ENCODE measurements around the gene FCHSD2. TPM values are rescaled to one million over a fixed set of nuclear protein-coding genes. Genes with fewer than 3 reads are reported as not detected.

The FCHSD2 gene
- total and polyA plus RNA-seq, 2 donors (not counting 3 experiments of a cell fraction or from before 2014, with no cell fraction given), result 20.8 to 56.9 TPM

DNA sequence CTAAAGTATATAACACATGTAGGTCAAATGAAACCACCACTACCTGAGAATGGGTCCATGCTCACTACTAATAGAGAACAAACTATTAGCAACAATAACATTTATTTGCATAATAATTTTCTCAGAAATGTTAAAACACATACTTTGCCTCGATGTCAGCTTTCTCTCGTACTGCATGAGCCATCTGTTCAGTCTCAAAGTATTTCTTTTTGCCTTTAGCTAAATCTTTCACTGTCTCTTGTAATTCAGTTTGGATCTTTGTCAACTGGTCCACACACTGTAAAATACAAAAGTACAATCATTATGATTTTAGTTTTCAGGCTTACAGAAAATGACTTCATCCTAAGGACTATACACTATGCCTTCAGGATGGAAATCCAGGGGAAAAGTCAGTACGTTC is 153.3 kb downstream of the FCHSD2 start:
- CTCF ChIA-PET, result no interaction called here
- Histone ChIP-seq H3K9me1 (replicated peaks; ENCODE audit: control insufficient read depth, extremely low read depth, insufficient read depth, low read length) (no peaks in the 10 kb centered on the region), H3K4me3 (replicated peaks in 1 of 3; ENCODE audit: insufficient read depth in 1 of 3, low read depth in 1 of 3, low read length in 3 of 3) (no peak overlapping the region), H3K9ac (replicated peaks; ENCODE audit: extremely low read depth, insufficient read depth, low read length) (no peak overlapping the region), H3K9me3 (replicated peaks; ENCODE audit: control insufficient read depth, insufficient read depth, low read length) (no peaks in the 10 kb centered on the region), H3K27me3 (ENCODE audit: control insufficient read depth in 2 of 2, insufficient read depth in 2 of 2, low read length in 2 of 2) (no peaks in the 10 kb centered on the region), H4K20me1 (replicated peaks; ENCODE audit: control insufficient read depth, extremely low read depth, insufficient read depth, low read length) (no peaks in the 10 kb centered on the region), H3K79me2 (ENCODE audit: control insufficient read depth, insufficient read depth, low read length) (peaks cover 11% of the 10 kb centered on the region), H3K4me1 (ENCODE audit: control insufficient read depth, extremely low read depth, insufficient read depth, low read length) (no peaks in the 10 kb centered on the region), H3K27ac (ENCODE audit: insufficient read depth, low read depth, low read length) (no peak overlapping the region), H3K36me3 (ENCODE audit: control insufficient read depth in 2 of 2, extremely low read depth in 1 of 2, insufficient read depth in 2 of 2, low read length in 2 of 2) (peaks cover 0 to 15% of the 10 kb centered on the region in 2 experiments), H3K4me2 (ENCODE audit: insufficient read depth, low read length) (no peak overlapping the region), H2AFZ (ENCODE audit: low read depth, low read length) (no peak overlapping the region)
- intact Hi-C loops (cut with micrococcal nuclease) (no loop called here), dilution Hi-C loops (cut with MboI; ENCODE audit: extremely low pct_ligation_motif_present, low sequenced_read_pairs) (no loop called here)
- FAIRE-seq (peak; percentile 42), DNase-seq (ENCODE audit: low read depth, low spot score) (no peak)
- no TSS peak for BruUV-seq (replicated peaks)
- POLR2A ChIA-PET, result no interaction called here
- TF ChIP-seq POLR2A (IDR thresholded peaks at IDR 0.05; ENCODE audit: low read depth, low read length) (no peak), MYC (IDR thresholded peaks at IDR 0.05; ENCODE audit: low read depth, low read length) (no peak), FOS (IDR thresholded peaks at IDR 0.05; ENCODE audit: borderline replicate concordance, insufficient read depth, low read length) (no peak), GATA2 (IDR thresholded peaks at IDR 0.05; ENCODE audit: insufficient read depth, insufficient read length, low read depth, low read length) (no peak), EZH2 (IDR thresholded peaks at IDR 0.05; ENCODE audit: borderline replicate concordance, low read depth, low read length, severe bottlenecking) (no peak), JUN (IDR thresholded peaks at IDR 0.05; ENCODE audit: borderline replicate concordance, insufficient read depth, insufficient read length, low read depth) (no peak), POLR2AphosphoS5 (IDR thresholded peaks at IDR 0.05; ENCODE audit: insufficient read depth, low read depth, low read length) (no peak)
- TF ChIP-seq, protein P1, sequence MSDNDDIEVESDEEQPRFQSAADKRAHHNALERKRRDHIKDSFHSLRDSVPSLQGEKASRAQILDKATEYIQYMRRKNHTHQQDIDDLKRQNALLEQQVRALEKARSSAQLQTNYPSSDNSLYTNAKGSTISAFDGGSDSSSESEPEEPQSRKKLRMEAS (IDR thresholded peaks at IDR 0.05; ENCODE audit: insufficient read depth, insufficient read length), result no peak
- TF ChIP-seq, protein P2, sequence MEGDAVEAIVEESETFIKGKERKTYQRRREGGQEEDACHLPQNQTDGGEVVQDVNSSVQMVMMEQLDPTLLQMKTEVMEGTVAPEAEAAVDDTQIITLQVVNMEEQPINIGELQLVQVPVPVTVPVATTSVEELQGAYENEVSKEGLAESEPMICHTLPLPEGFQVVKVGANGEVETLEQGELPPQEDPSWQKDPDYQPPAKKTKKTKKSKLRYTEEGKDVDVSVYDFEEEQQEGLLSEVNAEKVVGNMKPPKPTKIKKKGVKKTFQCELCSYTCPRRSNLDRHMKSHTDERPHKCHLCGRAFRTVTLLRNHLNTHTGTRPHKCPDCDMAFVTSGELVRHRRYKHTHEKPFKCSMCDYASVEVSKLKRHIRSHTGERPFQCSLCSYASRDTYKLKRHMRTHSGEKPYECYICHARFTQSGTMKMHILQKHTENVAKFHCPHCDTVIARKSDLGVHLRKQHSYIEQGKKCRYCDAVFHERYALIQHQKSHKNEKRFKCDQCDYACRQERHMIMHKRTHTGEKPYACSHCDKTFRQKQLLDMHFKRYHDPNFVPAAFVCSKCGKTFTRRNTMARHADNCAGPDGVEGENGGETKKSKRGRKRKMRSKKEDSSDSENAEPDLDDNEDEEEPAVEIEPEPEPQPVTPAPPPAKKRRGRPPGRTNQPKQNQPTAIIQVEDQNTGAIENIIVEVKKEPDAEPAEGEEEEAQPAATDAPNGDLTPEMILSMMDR (IDR thresholded peaks at IDR 0.05; ENCODE audit: extremely low read depth in 1 of 2, insufficient read depth in 1 of 2, low read depth in 1 of 2, low read length in 2 of 2), result no peak

All from endothelial cell of umbilical vein (primary cell).